Calu3 (cell line): Measurements from ENCODE around the gene SMAD7. TPM values are rescaled to one million over a fixed set of nuclear protein-coding genes. Genes with fewer than 3 reads are reported as not detected.

Experiments used
- BruUV-seq: library from RNA; stranded (reverse); fragments of 400-500 nt; replicated peaks from 2 replicates; lab custom pipeline; 2021; lab: Mats Ljungman, UMichigan
- CTCF ChIA-PET: fragments of 300-600 bp; sonication (Branson Sonifier 250); formaldehyde crosslinking; loops from one replicate; lab custom pipeline; 2022; ENCODE audit warnings: antibody characterized with exemption; lab: Charles Lee
- DNase-seq: peaks from one replicate; pipeline ENCODE4 v3.0.0; 2022
- H3K27ac Mint-ChIP-seq: one replicate; pipeline ENCODE4 v1.8.0; 2022; ENCODE audit warnings: mixed read lengths; ENCODE audit not compliant: unreplicated experiment
- H3K27me3 Mint-ChIP-seq: one replicate; pipeline ENCODE4 v1.8.0; 2022; ENCODE audit warnings: mixed read lengths; ENCODE audit not compliant: unreplicated experiment
- H3K36me3 Mint-ChIP-seq: one replicate; pipeline ENCODE4 v1.8.0; 2022; ENCODE audit warnings: mild to moderate bottlenecking, moderate library complexity, mixed read lengths; ENCODE audit not compliant: insufficient read depth, unreplicated experiment
- H3K4me1 Mint-ChIP-seq: one replicate; pipeline ENCODE4 v1.8.0; 2022; ENCODE audit warnings: mild to moderate bottlenecking, low read depth, mixed read lengths; ENCODE audit not compliant: unreplicated experiment
- H3K4me3 Mint-ChIP-seq: one replicate; pipeline ENCODE4 v1.8.0; 2022; ENCODE audit warnings: mild to moderate bottlenecking, low read depth, moderate library complexity, mixed read lengths; ENCODE audit not compliant: unreplicated experiment
- H3K9me3 Mint-ChIP-seq: one replicate; pipeline ENCODE4 v1.8.0; 2022; ENCODE audit warnings: low read depth, mixed read lengths; ENCODE audit not compliant: unreplicated experiment
- CTCF ChIP-seq: fragments of 200-600 bp; IDR thresholded peaks from one replicate; pipeline ENCODE4 v1.8.0; 2022; ENCODE audit warnings: antibody characterized with exemption; ENCODE audit not compliant: unreplicated experiment
- intact Hi-C: fragments of 100-400 bp; cut with micrococcal nuclease; formaldehyde crosslinking; loops from one replicate; pipeline ENCODE4 v1.10.0; 2022; ENCODE audit not compliant: unreplicated experiment
- total RNA-seq: library from RNA; stranded (reverse); gene quantifications from 2 replicates; pipeline ENCODE4 v1.2.3, GENCODE V29; 2022

The SMAD7 gene
- total RNA-seq, 1 experiment from 2014 or later = 13.7 TPM

DNA sequence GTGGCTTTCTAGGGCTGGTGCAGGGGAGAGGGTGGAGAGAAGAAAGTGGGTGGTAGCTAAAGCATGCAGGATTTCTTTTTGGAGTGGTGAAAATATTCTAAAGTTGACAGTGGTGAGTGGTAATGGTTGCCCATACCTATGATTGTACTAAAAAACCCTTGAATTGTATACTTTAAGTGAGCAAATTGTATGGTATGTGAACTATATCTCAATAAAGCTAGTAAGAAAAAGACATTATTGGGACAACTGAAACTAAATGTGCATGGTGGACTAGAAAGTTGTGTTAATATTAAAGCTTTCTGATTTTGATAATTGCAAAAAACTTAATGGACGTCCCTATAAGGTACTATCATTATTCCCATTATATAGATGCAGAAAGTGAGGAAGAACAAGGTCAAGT lies 50.3 kb downstream of the SMAD7 start:
- intact Hi-C loops = no loop called here
- no TSS peak for BruUV-seq
- peaks cover 29% of the 10 kb centered on the region for H3K4me1 Mint-ChIP-seq

GRCh38 chr18:48899558-48900174 lies 51.1 kb downstream of the SMAD7 start:
- H3K27ac Mint-ChIP-seq = no peak overlapping the region
- peaks cover 6% of the 10 kb centered on the region for H3K36me3 Mint-ChIP-seq
- no peaks in the 10 kb centered on the region for H3K27me3 Mint-ChIP-seq
- peaks cover 12% of the 10 kb centered on the region for H3K9me3 Mint-ChIP-seq
- peaks cover 29% of the 10 kb centered on the region for H3K4me1 Mint-ChIP-seq
- no peak overlapping the region for H3K4me3 Mint-ChIP-seq
- no peak for DNase-seq
- BruUV-seq = no TSS peak
- no peak for TF ChIP-seq CTCF
- intact Hi-C loops = no loop called here
- CTCF ChIA-PET = no interaction called here

More for the DNA sequence above, 50.3 kb downstream of the SMAD7 start:
- CTCF ChIA-PET = no interaction called here
- no peak for DNase-seq
- Mint-ChIP-seq H3K27ac (no peak overlapping the region), H3K4me3 (no peak overlapping the region), H3K9me3 (peaks cover 16% of the 10 kb centered on the region), H3K27me3 (no peaks in the 10 kb centered on the region), H3K36me3 (peaks cover 9% of the 10 kb centered on the region)
- no peak for TF ChIP-seq CTCF

DNA sequence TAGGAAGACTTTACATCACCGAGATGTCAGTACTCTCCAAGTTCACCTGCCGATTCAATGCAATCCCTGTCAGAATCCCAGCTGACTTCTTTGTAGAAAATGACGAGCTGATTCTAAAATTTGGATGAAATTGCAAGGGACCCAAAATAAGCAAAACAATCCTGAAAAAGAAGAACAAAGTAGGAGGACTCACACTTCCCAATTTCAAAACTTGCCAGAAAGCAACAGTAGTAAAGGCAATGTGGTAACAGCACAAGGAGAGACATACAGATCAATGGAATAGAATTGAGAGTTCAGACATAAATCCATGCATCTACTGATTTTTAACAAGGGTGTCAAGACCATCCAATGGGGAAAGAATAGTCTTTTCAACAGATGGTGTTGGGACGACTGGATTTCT lies 52.2 kb downstream of the SMAD7 start:
- Mint-ChIP-seq H3K9me3 (peaks cover 5% of the 10 kb centered on the region), H3K4me3 (no peak overlapping the region), H3K4me1 (peaks cover 29% of the 10 kb centered on the region), H3K27ac (no peak overlapping the region), H3K27me3 (no peaks in the 10 kb centered on the region), H3K36me3 (peaks cover 5% of the 10 kb centered on the region)
- intact Hi-C loops = no loop called here
- BruUV-seq = no TSS peak
- TF ChIP-seq CTCF = no peak
- no peak for DNase-seq
- CTCF ChIA-PET = no interaction called here

GRCh38 chr18:48897531-48897930 lies 53.2 kb downstream of the SMAD7 start:
- Mint-ChIP-seq H3K4me3 (no peak overlapping the region), H3K36me3 (peaks cover 5% of the 10 kb centered on the region), H3K27me3 (no peaks in the 10 kb centered on the region), H3K27ac (no peak overlapping the region), H3K9me3 (peaks cover 5% of the 10 kb centered on the region), H3K4me1 (peaks cover 29% of the 10 kb centered on the region)
- intact Hi-C loops = no loop called here
- CTCF ChIA-PET = no interaction called here
- DNase-seq = no peak
- BruUV-seq = no TSS peak
- no peak for TF ChIP-seq CTCF
